GM18867 (cell line): Measurements from ENCODE around the gene RASSF7.

Experiments used
- ATAC-seq: cut with Tn5 transposase; IDR thresholded peaks from one replicate; pipeline ENCODE4 v1.9.1; 2021; ENCODE audit warnings: mild to moderate bottlenecking, moderate library complexity; ENCODE audit not compliant: unreplicated experiment

RASSF7 gene

GRCh38 chr11:579830-580601, 19.2 kb downstream of the RASSF7 start:
- no peak for ATAC-seq

DNA sequence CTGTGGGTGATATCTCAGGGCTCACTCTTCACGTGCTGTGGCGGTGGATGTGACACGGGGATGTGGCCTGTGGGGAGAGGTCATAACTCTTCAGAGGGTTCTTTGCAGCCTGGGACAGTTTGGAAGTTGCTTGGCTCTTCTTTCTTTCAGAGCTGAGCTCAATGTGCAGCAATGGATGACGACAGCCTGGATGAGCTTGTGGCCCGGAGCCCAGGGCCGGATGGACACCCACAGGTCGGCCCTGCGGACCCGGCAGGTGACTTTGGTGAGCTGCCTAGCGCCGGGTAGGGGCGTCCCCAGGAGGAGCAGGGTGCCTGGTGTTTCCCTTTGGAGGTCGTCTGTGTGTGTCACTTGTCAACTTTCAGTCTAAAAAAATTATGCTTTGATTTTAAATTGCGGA, 20.6 kb downstream of the RASSF7 start:
- no peak for ATAC-seq

- ATAC-seq, result no peak
Measured at GRCh38 chr11:581752-582151, 21.0 kb downstream of the RASSF7 start.

- no peak for ATAC-seq
Measured at GRCh38 chr11:584287-584686, 23.5 kb downstream of the RASSF7 start.

DNA sequence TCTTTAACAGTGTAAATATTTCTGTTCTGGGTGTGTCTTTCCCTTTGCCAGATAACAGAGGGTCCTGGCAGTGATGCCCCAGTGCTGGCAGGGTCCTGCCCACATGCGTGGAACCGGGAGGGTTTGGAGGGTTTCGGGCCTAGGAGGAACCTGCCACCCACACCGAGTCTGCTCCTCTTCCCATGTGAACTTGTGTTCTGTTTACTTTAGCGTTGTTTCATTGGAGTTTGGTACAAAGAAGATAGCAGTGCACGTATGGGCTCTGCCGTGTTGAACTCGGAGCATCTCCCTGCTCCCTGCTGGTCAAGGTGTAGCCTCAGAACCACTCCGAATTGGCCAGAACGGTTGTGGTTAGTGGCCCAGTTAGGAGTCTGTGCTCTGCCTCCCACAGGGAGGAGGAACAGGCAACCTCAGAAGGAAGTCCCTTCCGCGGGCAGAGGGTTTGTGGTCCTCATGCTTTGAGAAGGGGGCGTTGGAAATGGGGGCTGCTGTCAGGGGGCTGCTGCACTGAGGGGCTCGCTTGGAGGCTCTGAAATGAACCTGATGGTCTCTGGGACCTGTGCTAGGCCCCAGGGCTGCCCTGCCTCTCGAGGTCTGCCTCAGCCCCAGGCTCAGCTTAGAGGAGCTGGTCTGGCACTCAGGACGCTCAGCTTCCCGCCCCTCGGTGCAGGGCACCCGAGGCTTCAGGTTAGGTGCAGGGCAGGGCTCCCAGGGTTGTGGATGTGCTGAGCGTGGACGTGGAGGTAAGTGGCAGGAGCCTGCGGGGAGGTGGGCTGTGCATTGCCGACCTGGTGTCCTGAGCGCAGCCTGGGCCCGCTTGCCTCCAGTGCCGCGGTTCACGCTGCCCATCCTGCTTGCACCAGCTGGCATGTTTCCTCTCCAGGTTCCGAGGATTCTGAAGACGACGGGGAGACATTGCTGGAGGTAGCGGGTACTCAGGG, 25.9 kb downstream of the RASSF7 start:
- no peak for ATAC-seq

GRCh38 chr11:587546-587945, 26.8 kb downstream of the RASSF7 start:
- no peak for ATAC-seq

GRCh38 chr11:587978-588380, 27.2 kb downstream of the RASSF7 start:
- ATAC-seq, result no peak

- ATAC-seq, result no peak
Measured at GRCh38 chr11:589798-590197, 29.0 kb downstream of the RASSF7 start.

GRCh38 chr11:590997-591396, 30.2 kb downstream of the RASSF7 start:
- ATAC-seq, result no peak

- ATAC-seq, result no peak
Measured at GRCh38 chr11:592501-592900, 31.7 kb downstream of the RASSF7 start.

DNA sequence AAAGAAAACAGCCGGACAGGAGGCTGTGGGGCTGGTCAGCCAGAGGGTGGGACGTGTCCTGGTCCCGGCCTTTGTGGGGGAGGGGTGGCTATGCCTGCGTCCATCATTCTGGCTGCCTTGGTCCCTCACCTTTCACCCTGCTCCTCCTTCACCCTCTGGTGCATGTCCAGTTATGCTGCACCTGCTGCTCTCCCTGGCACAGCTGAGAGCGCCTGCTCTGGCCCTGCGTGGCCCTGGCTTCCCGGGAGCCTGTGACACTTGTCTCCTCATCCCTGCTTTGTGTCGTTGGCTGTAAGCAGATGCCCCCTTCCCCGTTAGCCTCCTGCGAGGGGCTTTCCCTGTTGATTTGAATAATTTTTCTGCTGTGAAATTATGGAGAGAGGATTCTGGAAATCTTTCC, 32.1 kb downstream of the RASSF7 start:
- no peak for ATAC-seq

- no peak for ATAC-seq
Measured at GRCh38 chr11:593347-593746, 32.6 kb downstream of the RASSF7 start.

DNA sequence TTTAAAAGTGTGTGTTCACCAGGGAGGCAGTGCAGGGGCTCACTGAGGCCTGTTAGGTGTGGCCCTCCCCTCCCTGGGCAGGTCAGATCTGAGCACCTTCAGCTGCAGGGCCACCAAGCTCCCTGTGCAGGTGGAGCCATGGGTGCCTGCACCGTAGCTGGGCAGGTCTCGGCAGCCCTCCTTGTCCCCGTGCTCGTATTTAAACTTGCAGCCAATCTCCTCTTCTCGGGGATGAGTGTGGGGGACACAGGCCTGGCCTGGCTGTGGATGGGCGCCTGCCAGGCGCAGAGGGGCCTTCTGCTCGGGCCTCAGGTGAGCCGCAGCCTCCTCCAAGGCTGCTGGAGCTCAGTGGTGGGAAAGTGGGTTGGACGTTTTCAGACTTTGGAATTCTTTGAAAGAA, 34.6 kb downstream of the RASSF7 start:
- no peak for ATAC-seq

DNA sequence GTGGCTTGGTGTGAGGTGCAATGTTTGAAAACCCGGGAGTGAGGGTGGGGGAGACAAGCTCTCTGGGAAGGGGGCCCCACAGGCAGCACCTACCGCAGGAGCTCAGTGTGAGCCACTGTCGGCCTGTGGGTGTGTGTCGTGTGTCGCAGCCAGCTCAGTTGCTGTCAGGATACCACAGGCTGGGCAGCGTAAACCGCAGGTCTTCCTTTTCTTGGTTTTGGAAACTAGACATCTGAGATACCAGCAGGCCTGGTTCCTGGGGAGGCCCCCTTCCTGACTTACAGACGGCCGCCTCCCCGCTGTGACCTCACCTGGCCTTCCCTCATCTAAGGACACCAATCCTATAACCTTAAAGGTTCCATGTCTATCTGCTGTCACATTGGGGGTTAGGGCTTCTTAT, 35.6 kb downstream of the RASSF7 start:
- no peak for ATAC-seq

GRCh38 chr11:597166-597725, 36.5 kb downstream of the RASSF7 start:
- no peak for ATAC-seq

DNA sequence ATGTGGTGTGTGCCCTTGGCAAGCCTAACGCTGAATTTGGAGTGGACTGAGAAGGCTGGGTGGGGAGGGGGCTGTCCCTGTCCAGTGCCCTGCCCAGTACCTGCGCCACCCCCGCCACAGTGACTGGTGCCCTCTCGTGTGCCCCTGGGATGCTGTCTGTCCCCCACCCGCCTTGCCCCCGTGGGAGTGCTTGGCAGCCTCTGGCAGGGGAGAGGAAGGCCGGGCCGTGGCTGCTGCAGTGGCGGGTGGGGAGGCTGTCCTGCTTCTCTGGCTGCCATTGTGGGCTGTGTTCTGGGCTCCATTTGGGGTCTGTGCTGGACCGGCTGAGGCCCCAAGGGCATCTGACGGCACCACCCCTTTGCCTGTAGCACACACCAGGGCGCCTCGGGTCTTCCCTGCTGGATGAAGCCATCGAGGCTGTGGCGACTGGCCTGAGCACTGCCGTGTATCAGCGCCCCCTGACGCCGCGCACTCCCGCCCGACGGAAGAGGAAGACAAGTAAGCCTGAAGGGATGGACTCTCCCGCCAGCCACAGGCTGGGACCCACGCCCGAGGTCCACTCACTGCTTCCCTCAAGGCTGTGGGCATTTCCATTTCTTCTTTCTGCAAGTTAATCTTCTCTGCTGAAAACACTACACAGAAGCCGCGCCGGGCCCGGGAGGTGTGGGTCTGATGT, 37.4 kb downstream of the RASSF7 start:
- ATAC-seq, result no peak

DNA sequence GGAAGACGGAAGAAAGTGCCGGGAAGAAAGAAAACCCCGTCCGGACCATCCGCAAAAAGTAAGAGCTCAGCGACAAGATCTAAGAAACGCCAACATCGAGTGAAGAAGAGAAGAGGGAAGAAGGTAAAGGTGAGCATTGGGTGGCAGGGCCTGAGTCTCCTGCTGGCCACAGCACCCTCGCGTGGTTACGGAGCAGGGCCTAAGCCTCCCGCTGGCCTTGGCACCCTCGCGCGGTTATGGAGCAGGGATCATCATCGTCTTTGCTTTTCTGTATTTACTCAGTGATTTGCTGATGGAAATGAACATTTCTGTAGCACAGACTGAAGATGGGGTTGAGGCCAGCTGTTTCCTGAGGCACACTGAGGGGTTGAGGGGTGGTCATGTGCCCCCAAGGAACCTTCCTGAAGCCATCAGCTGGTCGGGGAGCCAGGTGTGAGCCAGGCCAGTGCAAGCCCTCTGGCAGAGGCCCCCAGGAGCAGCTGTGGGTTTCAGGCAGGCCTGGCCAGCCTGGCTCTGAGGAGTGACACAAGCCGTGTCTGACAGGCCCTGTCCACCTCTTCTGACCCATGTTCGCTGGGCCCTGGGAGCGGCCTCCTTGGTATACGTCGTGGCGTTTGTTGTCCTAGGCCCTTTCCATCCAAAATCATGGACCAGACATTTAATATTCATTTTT, 40.9 kb downstream of the RASSF7 start:
- ATAC-seq, result no peak

DNA sequence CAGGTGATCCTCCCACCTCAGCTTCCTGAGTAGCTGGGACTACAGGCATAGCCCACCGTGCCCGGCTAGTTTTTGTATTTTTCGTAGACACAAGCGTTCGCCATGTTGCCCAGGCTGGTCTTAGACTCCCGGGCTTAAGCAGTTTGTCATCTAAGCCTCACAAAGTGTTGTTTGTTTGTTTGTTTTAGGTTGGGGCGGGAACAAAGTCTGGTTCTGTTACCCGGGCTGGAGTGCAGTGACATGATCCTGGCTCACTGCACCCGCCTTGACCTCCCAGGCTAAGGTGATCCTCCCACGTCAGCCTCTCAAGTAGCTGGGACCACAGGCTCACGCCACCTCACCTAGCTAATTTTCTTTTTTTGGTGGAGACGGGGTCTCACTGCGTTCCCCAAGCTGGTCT, 42.4 kb downstream of the RASSF7 start:
- no peak for ATAC-seq

DNA sequence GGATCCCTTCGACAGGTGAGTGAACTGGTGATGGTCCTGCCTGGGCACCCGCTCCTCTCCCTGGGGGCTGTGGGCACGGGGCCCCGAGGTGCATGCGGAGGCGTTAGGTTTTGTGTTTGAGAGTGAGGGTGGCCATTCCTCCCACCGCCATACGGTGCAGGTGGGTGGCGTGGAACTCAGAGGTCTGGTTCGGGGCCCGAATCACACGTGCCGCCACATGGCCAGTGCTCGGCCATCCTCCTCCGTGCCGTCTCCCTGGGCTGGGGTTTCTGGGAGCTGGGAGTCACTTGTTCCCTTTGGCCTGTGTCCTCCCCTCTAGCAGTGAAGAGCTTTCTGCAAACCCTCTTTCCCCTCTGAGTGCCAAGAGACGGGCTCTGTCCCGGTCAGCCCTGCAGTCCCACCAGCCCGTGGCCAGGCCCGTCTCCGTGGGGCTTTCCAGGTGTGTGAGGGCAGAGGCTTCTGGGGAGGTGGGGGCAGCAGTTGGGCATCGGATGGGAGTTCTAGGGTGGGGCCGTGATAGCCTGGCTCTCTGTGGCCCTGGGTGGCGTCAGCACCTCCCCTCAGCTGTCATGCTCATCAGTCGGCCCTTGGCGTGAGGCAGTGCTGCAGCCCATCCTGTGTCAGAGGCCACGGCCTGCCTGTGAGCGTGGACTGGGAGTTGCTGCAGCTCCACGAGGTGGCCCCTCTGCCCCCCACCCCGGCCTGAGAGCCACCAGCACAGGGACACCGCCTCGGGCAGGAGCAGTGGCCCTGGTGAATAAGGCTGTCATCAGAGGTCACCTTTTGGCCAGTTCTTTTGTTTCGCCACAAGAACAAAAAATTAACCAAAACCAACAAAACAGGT, 44.7 kb downstream of the RASSF7 start:
- ATAC-seq, result no peak

GRCh38 chr11:606245-606644, 45.5 kb downstream of the RASSF7 start:
- ATAC-seq, result no peak
